GM19372 (cell line): ENCODE results near the gene HKDC1.
A peak's percentile ranks its signal among the peaks of the same experiment; 100 is the strongest.
"Not testable (repeated sequence)": the region's sequence is repeated elsewhere in the genome, so short reads cannot be mapped to it uniquely, and the experiment has no call there.

ENCODE experiments used
- ATAC-seq: cut with Tn5 transposase; IDR thresholded peaks from one replicate; pipeline ENCODE4 v1.9.1; 2021; ENCODE audit warnings: mild to moderate bottlenecking, low read depth, moderate library complexity; ENCODE audit not compliant: unreplicated experiment

Gene HKDC1

DNA sequence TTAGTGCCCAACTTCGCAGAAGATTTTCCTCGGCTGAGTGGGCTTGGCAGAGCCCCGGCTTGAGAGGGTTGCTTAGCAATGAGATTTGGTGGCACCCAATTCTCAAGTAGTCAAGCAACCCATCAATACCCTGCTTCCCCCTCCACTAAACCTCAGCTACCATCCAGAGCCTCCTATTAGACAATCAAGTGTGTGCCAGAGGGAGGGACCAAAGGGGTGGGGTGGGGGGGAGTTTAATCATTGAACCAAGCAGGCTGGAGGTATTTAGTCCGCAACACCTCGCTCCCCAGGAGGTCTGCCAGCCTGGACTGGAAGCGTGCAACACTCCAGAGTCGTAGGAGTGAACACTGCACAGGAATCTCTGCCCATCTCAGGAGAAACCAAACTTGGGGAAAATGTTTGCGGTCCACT, at the start of gene HKDC1:
HKDC1 (plus strand) TSS at position 292 of the 411 bp plus-strand sequence; CDS start at position 396, 104 bp downstream.
- ATAC-seq: no peak

GRCh38 chr10:69172241-69172982, 47.7 kb upstream of the HKDC1 start:
- ATAC-seq: no peak

DNA sequence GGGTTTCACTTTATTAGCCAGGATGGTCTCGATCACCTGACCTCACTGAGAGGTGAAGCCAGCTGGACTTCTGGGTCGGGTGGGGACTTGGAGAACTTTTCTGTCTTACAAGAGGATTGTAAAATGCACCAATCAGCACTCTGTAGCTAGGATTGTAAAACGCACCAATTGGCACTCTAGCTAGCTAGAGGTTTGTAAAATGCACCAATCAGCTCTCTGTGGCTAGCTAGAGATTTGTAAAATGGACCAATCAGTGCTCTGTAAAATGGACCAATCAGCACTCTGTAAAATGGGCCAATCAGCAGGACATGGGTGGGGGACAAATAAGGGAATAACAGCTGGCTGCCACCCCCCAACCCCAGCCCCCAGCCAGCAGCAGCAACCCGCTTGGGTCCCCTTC, 44.8 kb upstream of the HKDC1 start:
- ATAC-seq: not testable (repeated sequence)

DNA sequence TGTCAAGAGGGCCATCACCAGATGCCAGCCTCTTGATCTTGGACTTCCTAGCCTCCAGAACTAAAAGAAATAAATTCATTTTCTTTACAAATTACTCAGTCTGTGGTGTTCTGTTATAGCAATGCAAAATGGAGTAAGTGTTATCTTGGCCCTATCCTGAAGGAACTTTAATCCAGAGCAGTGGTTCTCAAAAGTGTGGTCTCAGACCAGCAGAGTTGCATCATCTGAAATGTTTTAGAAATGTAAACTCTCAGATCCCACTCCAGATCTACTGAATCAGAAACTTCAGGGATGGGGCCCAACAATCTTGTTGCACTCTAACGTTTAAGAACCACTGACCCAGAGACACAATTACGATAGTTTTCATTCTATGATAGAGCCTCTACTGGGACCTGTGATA, 43.3 kb upstream of the HKDC1 start:
- ATAC-seq: no peak

DNA sequence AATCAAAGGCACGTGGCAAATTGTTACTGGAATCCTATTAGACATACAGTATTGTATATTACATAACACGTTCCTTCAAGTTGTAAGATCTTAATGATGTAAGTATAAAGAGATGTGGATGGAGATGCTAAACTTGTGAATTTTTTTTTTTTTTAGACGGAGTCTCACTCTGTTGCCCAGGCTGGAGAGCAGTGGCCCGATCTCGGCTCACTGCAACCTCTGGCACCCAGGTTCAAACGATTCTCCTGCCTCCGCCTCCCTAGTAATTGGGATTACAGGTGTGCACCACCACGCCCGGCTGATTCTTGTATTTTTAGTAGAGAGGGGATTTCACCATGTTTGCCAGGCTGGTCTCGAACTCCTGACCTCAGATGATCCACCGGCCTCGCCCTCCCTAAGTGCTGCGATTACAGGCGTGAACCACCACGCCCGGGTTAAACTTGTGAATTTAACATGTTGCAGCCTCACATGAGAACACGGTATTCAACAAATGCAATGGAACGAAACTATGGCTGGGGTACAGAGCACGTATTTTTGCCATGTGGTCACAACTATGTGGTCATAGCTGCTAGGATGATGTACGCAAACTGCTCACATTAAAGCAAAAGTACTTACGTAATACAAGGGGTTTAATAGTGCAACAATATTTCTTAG, 40.9 kb upstream of the HKDC1 start:
- ATAC-seq: peak; percentile 17

GRCh38 chr10:69179743-69180524, 40.2 kb upstream of the HKDC1 start, which contains the start of gene SUPV3L1:
Gene SUPV3L1 (plus strand): TSS chr10:69180234. CDS start chr10:69180292, 58 bp downstream.
- ATAC-seq: peak; percentile 82

DNA sequence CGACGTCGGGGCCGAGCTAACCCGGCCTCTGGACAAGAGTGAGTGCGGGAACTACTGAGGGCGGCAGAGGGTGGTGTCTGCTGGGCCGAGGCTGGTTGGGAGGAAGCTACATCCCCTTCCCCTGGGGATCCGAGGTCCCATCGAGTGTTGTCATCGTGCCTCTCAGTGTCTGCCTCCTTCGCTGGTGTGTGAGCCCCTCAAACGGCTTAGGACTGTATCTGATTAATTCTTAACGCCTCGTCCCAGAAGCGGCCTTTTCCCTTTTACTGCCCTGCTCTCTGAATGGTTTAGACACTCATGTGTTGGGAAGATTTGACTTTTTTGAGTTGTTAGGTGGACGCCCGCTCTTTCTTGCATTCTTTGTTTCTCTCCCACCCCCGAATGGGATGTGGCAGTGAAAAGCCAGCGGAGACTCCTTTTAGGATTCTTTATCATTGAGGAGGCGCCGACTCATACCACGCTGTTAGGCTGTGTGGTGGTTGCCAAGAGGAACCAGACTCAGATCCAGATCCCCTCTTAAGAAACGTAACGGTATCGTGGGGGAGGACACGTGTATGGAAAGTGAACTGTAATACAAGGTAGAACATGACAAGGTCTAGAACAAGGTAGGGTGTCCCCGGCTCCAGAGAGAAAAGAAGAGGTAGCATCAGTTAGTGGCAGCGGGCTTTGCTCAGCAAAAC, 39.5 kb upstream of the HKDC1 start:
- no peak for ATAC-seq

- ATAC-seq: no peak
Observed at GRCh38 chr10:69181433-69181832, 38.7 kb upstream of the HKDC1 start.

GRCh38 chr10:69182005-69182404, 38.1 kb upstream of the HKDC1 start:
- ATAC-seq: no peak

- ATAC-seq: no peak
Observed at GRCh38 chr10:69186524-69186923, 33.6 kb upstream of the HKDC1 start.

- no peak for ATAC-seq
Observed at GRCh38 chr10:69201045-69201444, 19.1 kb upstream of the HKDC1 start.

DNA sequence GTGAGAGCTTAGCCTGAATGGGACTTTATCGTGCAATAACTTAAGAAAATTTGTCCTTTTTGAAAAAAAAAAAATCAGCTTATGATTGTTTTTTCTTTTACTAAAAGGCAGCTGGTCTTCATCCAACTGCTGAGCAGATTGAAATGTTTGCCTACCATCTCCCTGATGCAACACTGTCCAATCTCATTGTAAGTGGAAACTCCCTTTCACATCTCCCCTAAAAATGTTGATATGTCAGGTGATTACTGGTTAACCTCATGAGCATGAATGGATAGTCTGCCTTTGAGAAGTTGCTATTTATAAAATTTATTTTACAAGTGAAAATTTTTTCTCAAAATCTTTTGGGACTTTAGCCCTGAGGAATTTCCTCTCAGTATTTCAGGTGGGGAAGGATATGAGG, 17.8 kb upstream of the HKDC1 start:
- ATAC-seq: no peak

DNA sequence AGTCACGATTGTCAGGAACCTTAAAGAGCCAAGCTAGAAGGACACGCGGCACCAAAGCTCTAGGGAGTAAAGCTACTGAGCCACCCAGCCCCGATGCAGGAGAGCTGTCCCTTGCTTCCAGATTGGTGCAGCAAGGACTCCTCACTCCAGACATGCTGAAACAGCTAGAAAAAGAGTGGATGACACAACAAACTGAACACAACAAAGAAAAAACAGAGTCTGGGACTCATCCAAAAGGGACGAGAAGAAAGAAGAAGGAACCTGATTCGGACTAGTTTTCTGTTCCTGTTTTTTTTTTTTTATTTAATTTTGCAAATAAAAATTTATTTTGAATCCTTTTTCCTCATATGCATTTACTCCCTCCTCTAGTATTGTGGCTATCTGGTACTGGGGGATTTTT, 11.4 kb upstream of the HKDC1 start:
- no peak for ATAC-seq

GRCh38 chr10:69209787-69210484, 10.2 kb upstream of the HKDC1 start:
- no peak for ATAC-seq

GRCh38 chr10:69211104-69211503, 9.0 kb upstream of the HKDC1 start:
- ATAC-seq: no peak

- ATAC-seq: no peak
Observed at GRCh38 chr10:69211524-69211923, 8.6 kb upstream of the HKDC1 start.

DNA sequence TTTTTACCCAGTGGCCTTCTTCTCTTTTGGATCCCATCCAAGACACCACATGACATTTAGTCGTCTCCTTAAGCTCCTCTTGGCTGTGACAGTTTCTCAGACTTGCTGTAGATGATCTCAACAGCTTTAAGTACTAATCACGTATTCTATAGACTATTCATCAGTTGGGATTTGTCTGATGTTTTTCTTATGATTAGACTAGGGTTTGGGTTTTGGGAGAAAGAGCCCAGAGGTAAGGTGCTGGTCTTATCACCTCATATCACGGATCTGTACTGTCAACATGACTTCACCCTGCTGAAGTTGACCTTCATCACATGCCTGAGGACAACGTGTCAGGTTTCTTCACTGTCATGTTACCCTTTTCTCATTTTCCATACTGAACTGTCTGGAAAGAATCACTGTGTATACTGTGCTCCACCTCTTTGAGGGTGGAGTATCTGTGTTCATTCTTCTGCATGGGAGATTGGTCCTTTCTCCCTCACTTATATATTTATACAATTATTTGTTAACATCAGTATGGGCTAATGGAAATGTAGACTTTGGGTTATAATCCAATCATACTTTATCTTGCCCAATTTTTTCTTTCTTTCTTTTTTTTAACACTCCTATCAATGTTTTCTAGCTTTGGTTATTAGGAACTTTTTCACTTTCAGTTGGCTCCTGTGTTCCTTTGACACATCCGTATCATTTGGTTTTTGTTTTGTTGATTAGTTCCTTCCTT, 6.4 kb upstream of the HKDC1 start:
- ATAC-seq: no peak

GRCh38 chr10:69214666-69215131, 5.4 kb upstream of the HKDC1 start:
- no peak for ATAC-seq

- ATAC-seq: no peak
Observed at GRCh38 chr10:69215405-69216171, 4.5 kb upstream of the HKDC1 start.
